ENCODE results near the gene FBXL19. TPM values are rescaled to one million over a fixed set of nuclear protein-coding genes. Genes with fewer than 3 reads are reported as not detected.

The FBXL19 gene
- total and polyA plus RNA-seq, 2 donors (not counting 1 experiment from before 2014, with no cell fraction given): 3.1 to 14.5 TPM

DNA sequence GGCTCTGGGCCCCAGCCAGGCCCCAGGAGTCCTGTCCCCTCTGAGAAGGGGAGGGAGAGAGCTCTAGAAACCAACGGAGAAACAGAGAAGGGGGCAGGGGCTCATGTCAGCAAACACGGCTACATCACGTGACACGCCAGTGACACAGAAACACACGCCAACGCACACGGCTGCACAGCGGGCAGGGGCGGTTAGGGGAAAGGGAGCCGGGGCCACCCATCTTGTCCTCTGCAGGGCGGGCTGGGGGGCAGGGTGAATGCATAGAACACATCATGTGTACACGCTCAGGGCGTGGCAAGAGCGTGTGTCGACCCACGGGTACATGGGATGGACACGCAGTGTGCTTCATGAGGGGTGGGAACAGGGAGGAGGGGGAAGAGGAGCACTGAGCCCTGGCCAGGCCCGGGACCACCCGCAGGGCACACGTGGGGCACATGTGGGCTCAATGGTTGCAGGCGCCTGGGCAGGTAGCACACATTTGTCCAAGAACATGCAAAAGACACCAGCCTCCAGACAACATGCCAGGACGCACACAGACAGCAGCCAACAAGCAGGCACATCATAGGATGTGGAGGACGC is 66.2 kb downstream of the FBXL19 start:
- Histone ChIP-seq H3K27me3 (ENCODE audit: control insufficient read depth, insufficient read depth, low read length) (no peaks in the 10 kb centered on the region), H3K36me3 (ENCODE audit: control insufficient read depth, insufficient read depth, low read length) (peaks cover 10% of the 10 kb centered on the region), H3K27ac (ENCODE audit: insufficient read depth, low read length) (no peak overlapping the region), H3K79me2 (ENCODE audit: control insufficient read depth, insufficient read depth, low read length) (no peaks in the 10 kb centered on the region), H3K4me1 (ENCODE audit: control insufficient read depth, extremely low read depth, insufficient read depth, low read length) (peaks cover 11% of the 10 kb centered on the region), H3K4me3 (replicated peaks in 1 of 4; ENCODE audit: control extremely low read depth in 1 of 4, insufficient read depth in 1 of 4, low read depth in 3 of 4, low read length in 4 of 4) (no peak overlapping the region), H3K9me3 (ENCODE audit: control insufficient read depth, insufficient read depth, low read depth, low read length) (no peaks in the 10 kb centered on the region), H2AFZ (ENCODE audit: low read length) (no peak overlapping the region), H4K20me1 (ENCODE audit: control insufficient read depth, extremely low read depth, insufficient read depth, low read length) (no peaks in the 10 kb centered on the region), H3K9ac (ENCODE audit: insufficient read depth, low read length) (no peak overlapping the region), H3K4me2 (ENCODE audit: extremely low read depth, insufficient read depth, low read length) (no peak overlapping the region)
- no peak for TF ChIP-seq EZH2 (IDR thresholded peaks at IDR 0.05; ENCODE audit: low read length, missing control alignments)
- no peak for TF ChIP-seq CTCF (conservative IDR thresholded peaks at IDR 0.05 in 1 of 2, IDR thresholded peaks at IDR 0.05 in 1 of 2; ENCODE audit: low read depth in 1 of 2, low read length in 2 of 2)
- DNase-seq (ENCODE audit: low read depth in 2 of 2): no peak

GRCh38 chr16:30990105-30990504 is 66.7 kb downstream of the FBXL19 start:
- no peaks in the 10 kb centered on the region for H4K20me1 ChIP-seq (ENCODE audit: control insufficient read depth, extremely low read depth, insufficient read depth, low read length)
- no peak overlapping the region for H2AFZ ChIP-seq (ENCODE audit: low read length)
- peaks cover 7% of the 10 kb centered on the region for H3K36me3 ChIP-seq (ENCODE audit: control insufficient read depth, insufficient read depth, low read length)
- peaks cover 10% of the 10 kb centered on the region for H3K4me1 ChIP-seq (ENCODE audit: control insufficient read depth, extremely low read depth, insufficient read depth, low read length)
- no peaks in the 10 kb centered on the region for H3K27me3 ChIP-seq (ENCODE audit: control insufficient read depth, insufficient read depth, low read length)
- TF ChIP-seq CTCF (conservative IDR thresholded peaks at IDR 0.05 in 1 of 2, IDR thresholded peaks at IDR 0.05 in 1 of 2; ENCODE audit: low read depth in 1 of 2, low read length in 2 of 2) (no peak), EZH2 (IDR thresholded peaks at IDR 0.05; ENCODE audit: low read length, missing control alignments) (no peak)
- H3K9ac ChIP-seq (ENCODE audit: insufficient read depth, low read length): no peak overlapping the region
- H3K4me2 ChIP-seq (ENCODE audit: extremely low read depth, insufficient read depth, low read length): no peak overlapping the region
- DNase-seq (ENCODE audit: low read depth in 2 of 2): no peak
- no peaks in the 10 kb centered on the region for H3K79me2 ChIP-seq (ENCODE audit: control insufficient read depth, insufficient read depth, low read length)
- no peak overlapping the region for H3K27ac ChIP-seq (ENCODE audit: insufficient read depth, low read length)
- no peak overlapping the region for H3K4me3 ChIP-seq (replicated peaks in 1 of 4; ENCODE audit: control extremely low read depth in 1 of 4, insufficient read depth in 1 of 4, low read depth in 3 of 4, low read length in 4 of 4)
- no peaks in the 10 kb centered on the region for H3K9me3 ChIP-seq (ENCODE audit: control insufficient read depth, insufficient read depth, low read depth, low read length)

DNA sequence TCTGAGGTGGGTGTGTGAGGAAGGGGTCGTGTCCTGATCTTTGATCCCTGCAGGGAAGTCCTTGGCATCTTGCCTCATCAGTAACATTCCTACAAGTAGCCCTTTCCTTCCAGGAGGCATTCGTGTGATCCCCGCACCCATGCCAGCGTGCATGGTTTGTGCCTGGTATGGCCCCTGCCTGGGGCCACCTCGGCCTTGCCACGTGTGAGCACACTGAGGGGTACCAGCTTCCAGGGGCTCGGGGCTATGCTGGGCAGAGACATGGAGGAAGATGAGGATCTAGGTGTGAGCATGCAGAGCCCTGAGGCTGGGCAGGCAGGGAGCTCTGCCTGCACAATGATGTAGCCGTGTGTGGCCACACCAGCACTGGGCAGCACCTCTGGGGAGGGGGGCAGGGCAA is 67.7 kb downstream of the FBXL19 start:
- Histone ChIP-seq H4K20me1 (ENCODE audit: control insufficient read depth, extremely low read depth, insufficient read depth, low read length) (no peaks in the 10 kb centered on the region), H3K4me3 (replicated peaks in 1 of 4; ENCODE audit: control extremely low read depth in 1 of 4, insufficient read depth in 1 of 4, low read depth in 3 of 4, low read length in 4 of 4) (no peak overlapping the region), H3K79me2 (ENCODE audit: control insufficient read depth, insufficient read depth, low read length) (no peaks in the 10 kb centered on the region), H3K27ac (ENCODE audit: insufficient read depth, low read length) (no peak overlapping the region), H3K4me1 (ENCODE audit: control insufficient read depth, extremely low read depth, insufficient read depth, low read length) (peaks cover under 1% of the 10 kb centered on the region), H3K36me3 (ENCODE audit: control insufficient read depth, insufficient read depth, low read length) (peaks cover 7% of the 10 kb centered on the region), H3K9me3 (ENCODE audit: control insufficient read depth, insufficient read depth, low read depth, low read length) (no peaks in the 10 kb centered on the region), H3K4me2 (ENCODE audit: extremely low read depth, insufficient read depth, low read length) (no peak overlapping the region), H2AFZ (ENCODE audit: low read length) (no peak overlapping the region), H3K9ac (ENCODE audit: insufficient read depth, low read length) (no peak overlapping the region), H3K27me3 (ENCODE audit: control insufficient read depth, insufficient read depth, low read length) (no peaks in the 10 kb centered on the region)
- no peak for TF ChIP-seq EZH2 (IDR thresholded peaks at IDR 0.05; ENCODE audit: low read length, missing control alignments)
- no peak for TF ChIP-seq CTCF (conservative IDR thresholded peaks at IDR 0.05 in 1 of 2, IDR thresholded peaks at IDR 0.05 in 1 of 2; ENCODE audit: low read depth in 1 of 2, low read length in 2 of 2)
- DNase-seq (ENCODE audit: low read depth in 2 of 2): no peak

Data from fibroblast of lung (primary cell).